Measurements from ENCODE around the gene LIMCH1. TPM values are rescaled to one million over a fixed set of nuclear protein-coding genes. Genes with fewer than 3 reads are reported as not detected.

Gene LIMCH1
- total RNA-seq, 1 experiment from 2014 or later = 3.3 TPM

DNA sequence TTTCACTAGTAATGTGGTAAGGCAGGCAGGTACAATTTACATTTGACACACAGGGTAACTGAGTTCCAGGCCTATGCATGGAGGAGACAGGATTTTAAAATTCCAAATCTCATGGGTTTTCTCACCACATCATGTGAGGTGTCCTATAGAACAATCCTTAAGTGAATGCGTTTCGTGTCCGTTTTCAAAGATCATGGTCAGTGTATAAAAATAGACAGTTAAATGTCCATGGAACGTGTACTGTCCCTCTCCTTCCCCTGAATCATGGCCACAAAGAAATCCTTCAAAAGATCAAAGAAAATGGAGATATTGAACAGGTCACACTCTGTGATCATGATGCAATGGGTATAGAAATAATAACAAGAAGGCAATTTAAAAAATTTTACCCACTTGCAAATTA, 42.0 kb downstream of the LIMCH1 start:
- Histone ChIP-seq H3K14ac (ENCODE audit: insufficient read depth, low read length) (no peak overlapping the region), H2BK20ac (ENCODE audit: low read depth, low read length, poor library complexity, severe bottlenecking) (no peak overlapping the region), H4K91ac (ENCODE audit: insufficient read length, low read depth, low read length) (no peak overlapping the region), H3K23ac (ENCODE audit: insufficient read length, low read depth, low read length) (no peak overlapping the region), H3K56ac (ENCODE audit: insufficient read length, low read depth, low read length) (no peak overlapping the region), H3K18ac (ENCODE audit: insufficient read length, low read depth, low read length) (no peak overlapping the region), H2AK5ac (ENCODE audit: insufficient read length, low read length) (no peak overlapping the region), H4K5ac (ENCODE audit: insufficient read length, low read depth, low read length) (no peak overlapping the region), H3K27me3 (ENCODE audit: insufficient read depth, low read length) (no peaks in the 10 kb centered on the region), H4K20me1 (ENCODE audit: control insufficient read depth, insufficient read depth, insufficient read length) (no peaks in the 10 kb centered on the region), H3K9ac (ENCODE audit: extremely low read depth, insufficient read length, low read length) (no peak overlapping the region), H3K9me3 (ENCODE audit: control insufficient read depth, low read depth, low read length) (no peaks in the 10 kb centered on the region), H3K27ac (ENCODE audit: insufficient read length, low read depth, low read length) (no peak overlapping the region), H3K79me2 (ENCODE audit: insufficient read depth, low read length) (no peaks in the 10 kb centered on the region), H2BK5ac (ENCODE audit: insufficient read length, low read length) (no peak overlapping the region), H3T11ph (ENCODE audit: low read length) (no peak overlapping the region), H2BK12ac (ENCODE audit: insufficient read length, low read depth, low read length) (no peak overlapping the region), H2AFZ (ENCODE audit: low read length) (no peak overlapping the region), H3K4me1 (ENCODE audit: insufficient read depth, low read length) (no peaks in the 10 kb centered on the region), H3K79me1 (ENCODE audit: insufficient read depth, low read depth, low read length, poor library complexity, severe bottlenecking) (no peaks in the 10 kb centered on the region), H3K4me2 (ENCODE audit: insufficient read depth, insufficient read length, low read length) (no peak overlapping the region), H3K23me2 (ENCODE audit: insufficient read length, low read depth, low read length, poor library complexity, severe bottlenecking) (no peaks in the 10 kb centered on the region), H2BK120ac (ENCODE audit: low read depth, low read length, poor library complexity, severe bottlenecking) (no peak overlapping the region), H3K4ac (ENCODE audit: low read depth, low read length) (no peak overlapping the region), H4K8ac (replicated peaks; ENCODE audit: insufficient read length, low read depth, low read length) (no peak overlapping the region), H2BK15ac (ENCODE audit: low read depth, low read length) (no peak overlapping the region)
- no CpG with 5 or more reads among the region's 4 CpGs for WGBS (ENCODE audit: extremely low coverage, insufficient read length, low lambda C conversion rate)
- H3K27me3 Mint-ChIP-seq (ENCODE audit: low read depth) = no peaks in the 10 kb centered on the region
- DNase-seq = no peak
- TF ChIP-seq, protein P1, sequence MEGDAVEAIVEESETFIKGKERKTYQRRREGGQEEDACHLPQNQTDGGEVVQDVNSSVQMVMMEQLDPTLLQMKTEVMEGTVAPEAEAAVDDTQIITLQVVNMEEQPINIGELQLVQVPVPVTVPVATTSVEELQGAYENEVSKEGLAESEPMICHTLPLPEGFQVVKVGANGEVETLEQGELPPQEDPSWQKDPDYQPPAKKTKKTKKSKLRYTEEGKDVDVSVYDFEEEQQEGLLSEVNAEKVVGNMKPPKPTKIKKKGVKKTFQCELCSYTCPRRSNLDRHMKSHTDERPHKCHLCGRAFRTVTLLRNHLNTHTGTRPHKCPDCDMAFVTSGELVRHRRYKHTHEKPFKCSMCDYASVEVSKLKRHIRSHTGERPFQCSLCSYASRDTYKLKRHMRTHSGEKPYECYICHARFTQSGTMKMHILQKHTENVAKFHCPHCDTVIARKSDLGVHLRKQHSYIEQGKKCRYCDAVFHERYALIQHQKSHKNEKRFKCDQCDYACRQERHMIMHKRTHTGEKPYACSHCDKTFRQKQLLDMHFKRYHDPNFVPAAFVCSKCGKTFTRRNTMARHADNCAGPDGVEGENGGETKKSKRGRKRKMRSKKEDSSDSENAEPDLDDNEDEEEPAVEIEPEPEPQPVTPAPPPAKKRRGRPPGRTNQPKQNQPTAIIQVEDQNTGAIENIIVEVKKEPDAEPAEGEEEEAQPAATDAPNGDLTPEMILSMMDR (conservative IDR thresholded peaks at IDR 0.05) = no peak
- H3K36me3 Mint-ChIP-seq (ENCODE audit: insufficient read depth in 1 of 3, low read depth in 3 of 3) = peaks cover 0 to 11% (median 0%) of the 10 kb centered on the region in 3 experiments; a peak in 3 of 7 replicates
- H3K4me3 Mint-ChIP-seq = no peak overlapping the region
- 0 out of 4 replicates have a peak, but pooled peaks cover 0 to 2% of the 10 kb centered on the region in 2 experiments for H3K4me1 Mint-ChIP-seq
- peaks cover 2 to 4% of the 10 kb centered on the region in 2 experiments for H3K9me3 Mint-ChIP-seq
- no peak overlapping the region for H3K27ac Mint-ChIP-seq
